NCI-H2196 (cell line): Measurements from ENCODE around the gene BOLA2B.
"Not testable (repeated sequence)": the region's sequence is repeated elsewhere in the genome, so short reads cannot be mapped to it uniquely, and the experiment has no call there.

Experiments used
- DNase-seq: peaks from one replicate; lab custom pipeline; 2025; ENCODE audit not compliant: unreplicated experiment; lab: John Stamatoyannopoulos, UW

The BOLA2B gene

GRCh38 chr16:30193615-30194014 lies at the start of gene BOLA2B, which contains the start of gene SLX1A:
TSS of gene BOLA2B (minus strand) at chr16:30193666. CDS start at chr16:30193595, 71 bp downstream.
TSS of gene SLX1A (plus strand) at chr16:30193875. CDS start at chr16:30194085, 210 bp downstream.
- not testable (repeated sequence) for DNase-seq

GRCh38 chr16:30217082-30217481 lies 23.6 kb upstream of the BOLA2B start:
- not testable (repeated sequence) for DNase-seq

- DNase-seq: not testable (repeated sequence)
Measured at GRCh38 chr16:30211414-30211813, 17.9 kb upstream of the BOLA2B start.

- not testable (repeated sequence) for DNase-seq
Measured at GRCh38 chr16:30209032-30209431, 15.6 kb upstream of the BOLA2B start.

- DNase-seq: not testable (repeated sequence)
Measured at GRCh38 chr16:30207063-30207704, 13.7 kb upstream of the BOLA2B start.

GRCh38 chr16:30206252-30206651 lies 12.8 kb upstream of the BOLA2B start:
- DNase-seq: not testable (repeated sequence)

GRCh38 chr16:30205541-30206236 lies 12.2 kb upstream of the BOLA2B start:
- not testable (repeated sequence) for DNase-seq

- DNase-seq: not testable (repeated sequence)
Measured at GRCh38 chr16:30199608-30200343, 6.3 kb upstream of the BOLA2B start.

- not testable (repeated sequence) for DNase-seq
Measured at GRCh38 chr16:30199049-30199448, 5.6 kb upstream of the BOLA2B start, which contains the start of gene SULT1A3. TSS of gene SULT1A3 (plus strand) at chr16:30199255. CDS start at chr16:30200729, 1,474 bp downstream.

GRCh38 chr16:30197001-30197400 lies 3.5 kb upstream of the BOLA2B start:
- DNase-seq: not testable (repeated sequence)

GRCh38 chr16:30194172-30194925 lies 883 bp upstream of the BOLA2B start:
- DNase-seq: not testable (repeated sequence)

- DNase-seq: not testable (repeated sequence)
Measured at GRCh38 chr16:30193098-30193497, 368 bp downstream of the BOLA2B start.

GRCh38 chr16:30191158-30191557 lies 2.3 kb downstream of the BOLA2B start:
- not testable (repeated sequence) for DNase-seq

- no peak for DNase-seq
Measured at GRCh38 chr16:30187971-30188561, 5.4 kb downstream of the BOLA2B start.

GRCh38 chr16:30187556-30187865 lies 6.0 kb downstream of the BOLA2B start:
- DNase-seq: no peak

- peak; percentile 17 for DNase-seq
Measured at GRCh38 chr16:30186782-30187555, 6.5 kb downstream of the BOLA2B start.

- DNase-seq: no peak
Measured at GRCh38 chr16:30186444-30186781, 7.1 kb downstream of the BOLA2B start.

GRCh38 chr16:30185683-30186421 lies 7.6 kb downstream of the BOLA2B start:
- DNase-seq: no peak
